ES-I3 (cell line): ENCODE data around the gene KLHL30.

Experiments
- H3K36me3 ChIP-seq: 2 replicates; pipeline ENCODE4 v1.6.1; 2013; ENCODE audit warnings: mild to moderate bottlenecking, low read length, control low read depth, moderate library complexity; ENCODE audit not compliant: insufficient read depth
- H3K4me1 ChIP-seq: 2 replicates; pipeline ENCODE4 v1.6.1; 2013; ENCODE audit warnings: mild to moderate bottlenecking, control low read depth, low read length; ENCODE audit not compliant: insufficient read depth
- H3K9ac ChIP-seq: 2 replicates; pipeline ENCODE4 v1.6.1; 2013; ENCODE audit warnings: low read depth, mild to moderate bottlenecking, low read length, moderate library complexity
- H3K9me3 ChIP-seq: 2 replicates; pipeline ENCODE4 v1.6.1; 2013; ENCODE audit warnings: mild to moderate bottlenecking, low read length, moderate library complexity; ENCODE audit not compliant: control insufficient read depth, insufficient read depth

The KLHL30 gene

DNA sequence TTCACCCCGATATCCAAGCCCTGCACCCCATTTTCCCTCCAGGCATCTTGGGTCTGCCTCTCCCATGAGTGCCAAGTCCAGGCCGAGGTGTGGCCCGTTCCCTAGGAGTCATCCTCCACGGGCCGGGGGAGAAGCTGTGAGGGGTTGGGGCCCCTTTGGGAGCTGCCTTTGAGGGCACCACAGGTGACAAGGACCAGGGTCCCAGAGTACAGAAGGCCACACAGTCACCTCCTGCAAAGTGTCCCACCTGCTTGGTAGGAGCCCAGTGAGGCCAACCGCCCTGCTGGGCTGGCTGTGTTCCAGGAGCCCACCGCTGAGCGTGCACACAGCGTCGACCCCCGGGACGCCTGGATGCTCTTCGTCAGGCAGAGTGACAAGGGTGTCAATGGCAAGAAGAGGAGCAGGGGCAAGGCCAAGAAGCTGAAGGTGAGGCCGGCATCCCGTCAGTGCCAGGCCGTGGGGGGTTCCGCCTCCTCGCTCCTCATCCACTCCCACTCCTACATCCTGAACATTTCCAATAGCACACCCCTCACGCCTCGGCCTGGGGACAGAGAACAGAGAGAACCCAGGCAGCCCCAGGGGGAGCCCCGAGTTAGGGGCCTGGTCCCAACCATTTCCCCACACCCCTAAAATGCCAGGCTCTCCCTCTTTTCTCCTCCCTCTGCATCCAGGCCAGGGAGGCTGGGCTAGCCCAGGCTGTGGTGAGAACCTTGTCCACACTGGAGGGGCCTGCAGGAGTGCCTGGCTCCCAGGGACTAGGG is 23.0 kb downstream of the KLHL30 start:
- Histone ChIP-seq H3K4me1 (peaks cover 3% of the 10 kb centered on the region; the same call in 1 of the 2 replicates), H3K9me3 (no peaks in the 10 kb centered on the region), H3K9ac (no peak overlapping the region), H3K36me3 (no peaks in the 10 kb centered on the region)

DNA sequence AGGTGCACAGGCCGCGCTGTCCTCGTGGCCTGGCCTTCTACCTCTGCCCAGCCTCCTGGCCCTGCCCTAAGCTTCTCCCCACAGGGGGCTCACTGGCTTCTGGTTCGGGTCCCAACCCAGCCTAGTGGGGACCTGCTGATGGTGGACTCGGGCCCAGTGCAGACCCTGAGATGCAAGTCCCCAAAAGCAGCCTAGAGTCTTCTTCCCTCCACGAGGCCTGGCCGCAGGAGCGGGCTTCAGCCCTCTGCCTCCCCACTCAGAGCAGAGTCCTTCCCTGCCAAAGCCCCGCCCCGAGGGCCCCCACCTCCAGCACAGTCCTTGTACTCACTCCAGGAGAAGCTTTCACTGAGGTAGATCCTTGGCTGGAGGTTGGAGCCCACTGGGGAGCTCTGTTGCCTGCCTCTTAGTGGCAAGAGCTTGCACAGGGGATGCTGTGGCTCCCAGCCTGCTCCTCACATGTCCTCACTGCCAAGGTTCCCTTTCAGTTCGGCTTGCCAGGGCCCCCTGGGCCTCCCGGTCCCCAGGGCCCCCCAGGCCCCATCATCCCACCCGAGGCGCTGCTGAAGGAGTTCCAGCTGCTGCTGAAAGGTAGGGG is 23.9 kb downstream of the KLHL30 start:
- peaks cover 2% of the 10 kb centered on the region; the same call in 1 of the 2 replicates for H3K4me1 ChIP-seq
- H3K9ac ChIP-seq = no peak overlapping the region
- H3K36me3 ChIP-seq = no peaks in the 10 kb centered on the region
- H3K9me3 ChIP-seq = no peaks in the 10 kb centered on the region

- Histone ChIP-seq H3K9me3 (no peaks in the 10 kb centered on the region), H3K9ac (peak overlapping the region; percentile 53; the same call in 1 of the 2 replicates), H3K36me3 (no peaks in the 10 kb centered on the region), H3K4me1 (no peaks in the 10 kb centered on the region; the same call in 1 of the 2 replicates)
These were observed 24.5 kb downstream of the KLHL30 start for GRCh38 chr2:238162846-238163441.

DNA sequence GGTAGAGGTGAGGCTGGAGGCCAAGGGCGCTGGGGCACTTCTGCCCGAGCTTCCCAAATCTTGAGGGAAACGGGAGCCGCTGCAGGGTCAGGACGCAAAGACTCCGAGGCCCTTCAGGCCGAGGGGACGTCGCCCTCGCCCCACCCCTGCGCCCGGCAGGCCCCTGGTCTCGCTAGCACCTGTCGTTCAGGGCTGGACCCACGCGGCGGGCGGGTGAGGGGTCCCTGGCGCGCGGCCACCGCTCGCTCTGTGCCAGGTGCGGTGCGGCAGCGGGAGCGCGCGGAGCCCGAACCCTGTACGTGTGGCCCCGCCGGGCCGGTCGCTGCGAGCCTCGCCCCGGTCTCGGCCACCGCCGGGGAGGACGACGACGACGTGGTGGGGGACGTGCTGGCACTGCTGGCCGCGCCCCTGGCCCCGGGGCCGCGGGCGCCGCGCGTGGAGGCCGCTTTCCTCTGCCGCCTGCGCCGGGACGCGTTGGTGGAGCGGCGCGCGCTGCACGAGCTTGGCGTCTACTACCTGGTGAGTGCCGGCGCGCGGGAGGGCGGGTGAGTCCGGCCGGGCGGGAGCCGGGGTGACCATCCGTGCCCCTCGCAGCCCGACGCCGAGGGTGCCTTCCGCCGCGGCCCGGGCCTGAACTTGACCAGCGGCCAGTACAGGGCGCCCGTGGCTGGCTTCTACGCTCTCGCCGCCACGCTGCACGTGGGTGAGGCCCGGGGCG is 25.2 kb downstream of the KLHL30 start:
- no peaks in the 10 kb centered on the region; the same call in 1 of the 2 replicates for H3K4me1 ChIP-seq
- H3K9ac ChIP-seq = peak overlapping the region; percentile 53
- H3K36me3 ChIP-seq = no peaks in the 10 kb centered on the region
- no peaks in the 10 kb centered on the region for H3K9me3 ChIP-seq

DNA sequence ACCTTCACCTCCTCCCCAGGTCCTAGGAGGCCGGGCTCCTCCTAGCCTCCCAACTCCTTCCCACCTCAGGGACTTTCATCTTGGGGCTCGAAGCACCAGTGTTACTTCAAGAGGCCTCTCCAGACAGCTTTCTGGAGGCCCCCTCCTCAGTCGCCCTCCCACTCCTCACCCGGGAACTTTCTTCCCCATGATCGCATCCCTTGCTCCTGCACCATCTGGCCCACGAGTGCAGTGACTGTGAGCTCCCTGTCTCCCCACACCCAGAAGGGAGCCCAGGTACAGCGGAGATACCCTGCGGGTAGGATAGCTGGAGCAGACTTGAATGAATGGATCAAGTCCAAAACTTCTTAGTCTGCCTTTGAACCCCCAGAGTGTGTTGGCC is 26.4 kb downstream of the KLHL30 start:
- no peak overlapping the region for H3K9ac ChIP-seq

DNA sequence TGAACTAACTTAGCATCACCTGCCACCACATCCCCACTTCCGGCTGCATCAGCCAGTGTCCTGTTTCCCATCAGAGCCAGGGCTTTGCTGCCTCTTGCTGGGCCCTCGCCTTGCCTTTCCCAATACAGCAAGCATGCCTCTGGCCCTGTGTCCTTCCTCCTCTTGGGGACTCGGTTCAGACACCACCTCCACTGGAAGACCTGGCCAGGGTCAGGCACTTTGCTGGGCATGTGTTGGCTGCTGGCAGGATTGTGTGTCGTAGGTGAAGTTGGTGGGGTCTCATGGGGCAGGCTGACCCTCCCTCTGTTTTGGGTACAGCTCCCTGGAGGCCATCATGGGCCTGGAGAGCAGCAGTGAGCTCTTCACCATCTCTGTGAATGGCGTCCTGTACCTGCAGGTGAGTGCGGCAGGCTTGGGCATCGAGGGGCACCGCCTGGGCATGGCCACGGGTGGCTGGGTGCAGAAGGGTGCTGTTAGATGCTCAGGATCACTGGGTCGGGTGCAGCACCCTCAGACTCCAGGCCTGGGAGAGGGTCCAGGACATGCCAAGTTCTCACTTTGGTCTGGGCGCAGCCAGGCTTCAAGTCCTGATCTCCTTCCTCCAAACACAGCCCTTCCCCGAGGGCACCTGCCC is 26.9 kb downstream of the KLHL30 start:
- H3K36me3 ChIP-seq = peaks cover 4% of the 10 kb centered on the region; the same call in 1 of the 2 replicates
- no peaks in the 10 kb centered on the region for H3K9me3 ChIP-seq
- no peak overlapping the region for H3K9ac ChIP-seq
- H3K4me1 ChIP-seq = no peaks in the 10 kb centered on the region; the same call in 1 of the 2 replicates

More for the DNA sequence above, 26.4 kb downstream of the KLHL30 start:
- peaks cover 4% of the 10 kb centered on the region; the same call in 1 of the 2 replicates for H3K36me3 ChIP-seq
- H3K4me1 ChIP-seq = no peaks in the 10 kb centered on the region; the same call in 1 of the 2 replicates
- no peaks in the 10 kb centered on the region for H3K9me3 ChIP-seq

DNA sequence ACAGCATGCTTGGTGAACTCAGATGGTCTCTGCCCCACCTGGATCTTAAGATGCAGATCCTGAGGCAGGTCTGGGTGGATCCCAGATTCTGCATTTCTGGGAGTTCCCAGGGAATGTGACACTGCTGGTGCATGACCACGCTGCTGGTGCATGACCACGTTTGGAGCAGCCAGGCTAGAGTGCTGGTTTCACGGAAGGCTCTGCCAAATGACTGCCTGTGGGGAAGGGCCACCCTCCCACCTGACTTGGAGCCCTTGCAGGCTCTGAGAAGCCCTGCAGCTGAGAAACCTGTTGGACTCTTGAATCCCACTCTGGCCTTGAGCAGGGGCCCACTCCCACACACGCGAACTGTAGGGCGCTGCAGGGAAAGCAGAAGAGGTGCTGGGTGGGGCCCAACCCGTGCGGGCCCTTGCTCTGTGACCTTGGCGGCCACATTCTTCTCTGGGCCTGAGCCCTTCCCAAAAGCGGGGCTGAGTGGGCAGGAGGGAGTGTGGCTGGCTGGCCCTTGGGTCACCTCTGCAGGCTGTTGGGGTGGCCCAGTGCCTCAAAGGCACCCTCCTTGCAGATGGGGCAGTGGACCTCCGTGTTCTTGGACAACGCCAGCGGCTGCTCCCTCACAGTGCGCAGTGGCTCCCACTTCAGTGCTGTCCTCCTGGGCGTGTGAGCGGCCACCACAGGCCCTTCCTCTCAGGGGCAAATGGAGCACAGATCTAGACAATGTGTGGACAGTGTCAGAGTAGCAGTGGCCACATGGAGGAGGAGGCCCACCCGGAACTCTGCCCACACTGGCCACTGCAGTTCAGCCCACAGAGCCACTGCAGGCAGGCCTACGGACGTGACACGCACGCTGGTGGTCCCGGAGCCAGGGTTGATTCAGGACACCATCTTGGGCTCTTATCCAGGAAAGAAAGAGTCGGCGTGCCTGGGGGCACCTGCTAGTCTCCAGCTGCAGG is 28.2 kb downstream of the KLHL30 start:
- H3K9ac ChIP-seq = no peak overlapping the region; the same call in 1 of the 2 replicates
- peaks cover 4% of the 10 kb centered on the region; the same call in 1 of the 2 replicates for H3K36me3 ChIP-seq
- no peaks in the 10 kb centered on the region for H3K4me1 ChIP-seq
- no peaks in the 10 kb centered on the region for H3K9me3 ChIP-seq

- H3K36me3 ChIP-seq = peaks cover 4% of the 10 kb centered on the region; the same call in 1 of the 2 replicates
- no peaks in the 10 kb centered on the region for H3K4me1 ChIP-seq
- no peaks in the 10 kb centered on the region for H3K9me3 ChIP-seq
- no peak overlapping the region for H3K9ac ChIP-seq
These were observed 28.9 kb downstream of the KLHL30 start for GRCh38 chr2:238167344-238167715.

GRCh38 chr2:238167761-238168160 is 29.3 kb downstream of the KLHL30 start:
- Histone ChIP-seq H3K36me3 (peaks cover 4% of the 10 kb centered on the region; the same call in 1 of the 2 replicates), H3K9ac (no peak overlapping the region), H3K9me3 (no peaks in the 10 kb centered on the region), H3K4me1 (no peaks in the 10 kb centered on the region)

- H3K36me3 ChIP-seq = peaks cover 4% of the 10 kb centered on the region; the same call in 1 of the 2 replicates
- H3K9ac ChIP-seq = no peak overlapping the region
- H3K9me3 ChIP-seq = no peaks in the 10 kb centered on the region
- H3K4me1 ChIP-seq = no peaks in the 10 kb centered on the region
These were observed 30.0 kb downstream of the KLHL30 start for GRCh38 chr2:238168196-238169047.

DNA sequence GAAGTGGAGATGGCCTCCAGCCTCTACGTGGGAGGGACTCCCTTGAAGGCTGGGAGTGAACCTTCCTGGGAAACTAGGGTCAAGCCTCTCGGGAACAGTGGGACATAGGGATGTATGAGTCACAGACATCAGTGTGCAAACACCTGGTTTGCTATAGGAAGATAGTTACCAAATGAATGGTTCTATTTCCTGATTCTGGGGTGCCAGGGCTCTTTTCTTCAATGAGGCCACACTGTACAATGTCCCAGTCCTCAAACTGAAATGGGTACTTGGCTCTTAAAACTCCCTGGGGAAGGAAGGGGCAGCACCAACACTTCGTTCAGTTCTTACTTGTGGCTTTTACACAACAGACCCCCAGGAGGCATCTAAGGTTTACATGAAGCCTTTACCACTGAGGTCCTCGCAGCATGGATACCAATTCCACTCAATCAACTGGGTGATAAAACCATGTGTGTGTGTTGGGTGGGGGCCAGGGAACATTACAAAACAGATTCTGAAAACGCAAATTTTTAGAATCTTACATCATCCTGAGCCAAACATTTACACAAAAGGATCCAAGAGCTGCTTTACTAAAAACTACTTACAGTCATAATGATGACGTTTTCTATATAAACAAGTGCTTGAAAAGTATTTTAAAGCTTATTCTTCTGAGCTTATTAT is 30.7 kb downstream of the KLHL30 start:
- Histone ChIP-seq H3K9ac (no peak overlapping the region), H3K9me3 (no peaks in the 10 kb centered on the region), H3K4me1 (no peaks in the 10 kb centered on the region), H3K36me3 (peaks cover 4% of the 10 kb centered on the region; the same call in 1 of the 2 replicates)

GRCh38 chr2:238169708-238170251 is 31.3 kb downstream of the KLHL30 start:
- peaks cover 4% of the 10 kb centered on the region; the same call in 1 of the 2 replicates for H3K36me3 ChIP-seq
- H3K4me1 ChIP-seq = no peaks in the 10 kb centered on the region
- H3K9ac ChIP-seq = no peak overlapping the region
- no peaks in the 10 kb centered on the region for H3K9me3 ChIP-seq
